Tibial nerve (tissue), 4 donors: ENCODE data around the gene GPR63. TPM values are rescaled to one million over a fixed set of nuclear protein-coding genes. Genes with fewer than 3 reads are reported as not detected.

Experiments
- DNase-seq, 2 donors: peaks; one replicate each; pipeline ENCODE4 v3.0.0-alpha.2; 2019; ENCODE audit warnings: low spot score in 2 of 2
- H3K27ac ChIP-seq, 4 donors: fragments of 200-600 bp; sonication (generic) in 3 of 4; one replicate each; pipeline ENCODE4 v1.5.1; 2017 to 2019; ENCODE audit warnings: mild to moderate bottlenecking in 1 of 4
- H3K27me3 ChIP-seq, 2 donors: fragments of 200-600 bp; sonication (generic) in 1 of 2; one replicate each; pipeline versions ENCODE4 v1.5.1 to v1.6.0; 2017 to 2019
- H3K36me3 ChIP-seq, 3 donors: fragments of 200-600 bp; sonication (generic); one replicate each; pipeline ENCODE4 v1.5.1; 2018 to 2019
- H3K4me1 ChIP-seq, 4 donors: fragments of 200-600 bp; sonication (generic) in 3 of 4; one replicate each; pipeline ENCODE4 v1.5.1; 2017 to 2019
- H3K4me3 ChIP-seq, 4 donors: fragments of 200-600 bp; sonication (generic) in 3 of 4; one replicate each; pipeline ENCODE4 v1.5.1; 2017 to 2019; ENCODE audit warnings: mild to moderate bottlenecking in 1 of 4, moderate library complexity in 1 of 4
- H3K9me3 ChIP-seq, 4 donors: fragments of 200-600 bp; sonication (generic) in 3 of 4; one replicate each; pipeline ENCODE4 v1.5.1; 2017 to 2019
- CTCF ChIP-seq, 5 experiments: fragments of 200-600 bp in 3 of 5; fragments of 450-650 bp in 2 of 5; sonication (generic) in 3 of 5; IDR thresholded peaks; one replicate each; pipeline ENCODE4 v1.5.1; 2016 to 2019; ENCODE audit warnings: antibody characterized with exemption in 5 of 5, mild to moderate bottlenecking in 3 of 5, moderate library complexity in 2 of 5
- EP300 ChIP-seq, 2 donors: sonication (generic); formaldehyde crosslinking; IDR thresholded peaks; one replicate each; pipeline ENCODE4 v1.6.1; 2017; ENCODE audit warnings: antibody characterized with exemption in 2 of 2, mild to moderate bottlenecking in 1 of 2
- POLR2A ChIP-seq, 2 donors: fragments of 450-650 bp; IDR thresholded peaks; one replicate each; pipeline ENCODE4 v1.6.1; 2017; ENCODE audit warnings: antibody characterized with exemption in 2 of 2, mild to moderate bottlenecking in 2 of 2, moderate library complexity in 2 of 2
- WGBS, 2 donors: methylation state at CpG; one replicate each; pipeline ENCODE4 v1.1.5; 2018; 5-methylcytosine and 5-hydroxymethylcytosine counted together
- total RNA-seq, 4 donors: library from RNA; depleted of rRNA; stranded (reverse); fragments of >200 nt; gene quantifications; one replicate each; pipeline ENCODE4 v1.1.0, GENCODE V29; 2016

Gene GPR63
- total RNA-seq, 4 donors from 2014 or later = 0.20 to 1.3 (median 0.89) TPM

- Histone ChIP-seq H3K4me3 (no peak overlapping the region), H3K27me3 (no peaks in the 10 kb centered on the region), H3K4me1 (peaks cover 0 to 3% (median 0%) of the 10 kb centered on the region in 4 donors), H3K9me3 (no peaks in the 10 kb centered on the region), H3K36me3 (no peaks in the 10 kb centered on the region), H3K27ac (no peak overlapping the region)
- 88 to 93% methylated on average over 2 of the region's 2 CpGs for WGBS, 2 donors
- DNase-seq = no peak
- TF ChIP-seq EP300 (IDR thresholded peaks at IDR 0.05) = no peak
- TF ChIP-seq CTCF (IDR thresholded peaks at IDR 0.05) = no peak
- TF ChIP-seq POLR2A (IDR thresholded peaks at IDR 0.05) = no peak
Measured at GRCh38 chr6:96811670-96812069, 25.6 kb downstream of the GPR63 start.

GRCh38 chr6:96811136-96811535 lies 26.1 kb downstream of the GPR63 start:
- Histone ChIP-seq H3K27me3 (no peaks in the 10 kb centered on the region), H3K9me3 (no peaks in the 10 kb centered on the region), H3K27ac (no peak overlapping the region), H3K4me1 (no peaks in the 10 kb centered on the region), H3K4me3 (no peak overlapping the region), H3K36me3 (no peaks in the 10 kb centered on the region)
- no peak for DNase-seq
- 72 to 81% methylated on average over 5 of the region's 5 CpGs for WGBS, 2 donors
- TF ChIP-seq EP300 (IDR thresholded peaks at IDR 0.05) (no peak), CTCF (IDR thresholded peaks at IDR 0.05) (no peak), POLR2A (IDR thresholded peaks at IDR 0.05) (no peak)

- no peak for DNase-seq
- no peak overlapping the region for H3K4me3 ChIP-seq
- no peaks in the 10 kb centered on the region for H3K4me1 ChIP-seq
- TF ChIP-seq POLR2A (IDR thresholded peaks at IDR 0.05) (no peak), CTCF (IDR thresholded peaks at IDR 0.05) (no peak), EP300 (IDR thresholded peaks at IDR 0.05) (no peak)
- no peak overlapping the region for H3K27ac ChIP-seq
- H3K27me3 ChIP-seq = no peaks in the 10 kb centered on the region
- H3K9me3 ChIP-seq = no peaks in the 10 kb centered on the region
- no peaks in the 10 kb centered on the region for H3K36me3 ChIP-seq
Measured at GRCh38 chr6:96809119-96809518, 28.2 kb downstream of the GPR63 start.

- no peak for DNase-seq
- Histone ChIP-seq H3K27me3 (no peaks in the 10 kb centered on the region), H3K9me3 (no peaks in the 10 kb centered on the region), H3K4me3 (no peak overlapping the region), H3K36me3 (no peaks in the 10 kb centered on the region), H3K4me1 (no peaks in the 10 kb centered on the region), H3K27ac (no peak overlapping the region)
- TF ChIP-seq CTCF (IDR thresholded peaks at IDR 0.05) (no peak), EP300 (IDR thresholded peaks at IDR 0.05) (no peak), POLR2A (IDR thresholded peaks at IDR 0.05) (no peak)
Measured at GRCh38 chr6:96803106-96803481, 34.2 kb downstream of the GPR63 start.

GRCh38 chr6:96795481-96795880 lies 41.8 kb downstream of the GPR63 start:
- 32 to 41% methylated on average over 2 of the region's 2 CpGs for WGBS, 2 donors

More at GRCh38 chr6:96795481-96795880, 41.8 kb downstream of the GPR63 start:
- H3K4me1 ChIP-seq = no peaks in the 10 kb centered on the region
- no peak overlapping the region for H3K27ac ChIP-seq
- DNase-seq = no peak
- H3K4me3 ChIP-seq = no peak overlapping the region
- H3K9me3 ChIP-seq = no peaks in the 10 kb centered on the region
- TF ChIP-seq POLR2A (IDR thresholded peaks at IDR 0.05) = no peak
- TF ChIP-seq CTCF (IDR thresholded peaks at IDR 0.05) = no peak
- TF ChIP-seq EP300 (IDR thresholded peaks at IDR 0.05) = no peak
- no peaks in the 10 kb centered on the region for H3K27me3 ChIP-seq
- no peaks in the 10 kb centered on the region for H3K36me3 ChIP-seq
